ENCODE data around the gene BICRAL.
"Not testable (repeated sequence)": the region's sequence is repeated elsewhere in the genome, so short reads cannot be mapped to it uniquely, and the experiment has no call there.

Gene BICRAL

GRCh38 chr6:42781796-42782688, at the start of gene BICRAL:
Gene BICRAL, plus strand, starts transcription at chr6:42782052. Its CDS starts 39,971 bp downstream, at chr6:42822023.
- peak; percentile 33 to 65 (median 54) for DNase-seq (ENCODE audit: low read depth in 4 of 4, low spot score in 1 of 4)

DNA sequence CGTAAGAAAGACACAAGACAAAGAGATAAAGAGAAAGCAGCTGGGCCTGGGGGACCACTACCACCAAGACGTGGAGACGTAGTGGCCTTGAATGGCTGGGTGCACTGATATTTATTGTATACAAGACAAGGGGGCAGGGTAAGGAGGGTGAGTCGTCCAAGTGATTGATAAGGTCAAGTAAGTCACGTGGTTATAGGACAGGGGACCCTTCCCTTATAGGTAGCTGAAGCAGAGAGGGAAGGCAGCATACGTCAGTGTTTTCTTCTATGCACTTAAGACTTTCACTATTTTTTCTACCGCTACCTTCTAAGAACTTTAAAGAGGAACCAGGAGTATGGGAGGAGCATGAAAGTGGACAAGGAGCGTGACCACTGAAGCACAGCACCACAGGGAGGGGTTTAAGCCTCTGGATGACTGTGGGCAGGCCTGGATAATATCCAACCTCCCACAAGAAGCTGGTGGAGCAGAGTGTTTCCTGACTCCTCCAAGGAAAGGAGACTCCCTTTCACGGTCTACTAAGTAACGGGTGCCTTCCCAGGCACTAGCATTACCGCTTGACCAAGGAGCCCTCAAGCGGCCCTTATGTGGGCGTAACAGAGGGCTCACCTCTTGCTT, 47.9 kb upstream of the BICRAL start:
- not testable (repeated sequence) for DNase-seq (ENCODE audit: low read depth in 4 of 4, low spot score in 1 of 4)

- DNase-seq (ENCODE audit: low read depth in 4 of 4, low spot score in 1 of 4): no peak
Measured at GRCh38 chr6:42735976-42736375, 45.9 kb upstream of the BICRAL start.

DNA sequence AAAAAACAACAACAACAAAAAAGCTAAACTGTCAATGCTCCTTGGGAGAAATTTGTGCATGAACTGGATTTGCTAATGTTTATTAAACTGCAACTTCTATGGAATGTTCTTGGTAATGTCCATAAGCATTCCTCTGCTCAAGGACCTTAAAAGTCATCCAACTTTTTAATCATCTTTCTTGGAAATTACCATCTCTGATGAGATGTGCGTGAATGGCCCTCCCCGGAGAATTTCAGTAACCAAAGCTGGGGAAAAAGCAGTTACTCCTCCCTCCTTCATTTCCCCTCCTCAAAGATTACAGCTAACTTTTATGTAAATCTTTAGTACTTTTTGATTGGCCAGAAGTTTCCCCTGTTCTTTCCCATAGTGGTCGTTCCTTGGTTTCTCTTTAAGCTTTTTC, 41.1 kb upstream of the BICRAL start:
- no peak for DNase-seq (ENCODE audit: low read depth in 4 of 4, low spot score in 1 of 4)

GRCh38 chr6:42742116-42742894, 39.5 kb upstream of the BICRAL start:
- DNase-seq (ENCODE audit: low read depth in 4 of 4, low spot score in 1 of 4): no peak

GRCh38 chr6:42744351-42744893, 37.4 kb upstream of the BICRAL start:
- no peak for DNase-seq (ENCODE audit: low read depth in 4 of 4, low spot score in 1 of 4)

GRCh38 chr6:42745083-42745639, 36.7 kb upstream of the BICRAL start:
- peak in 1 of 4 experiments; percentile 15 for DNase-seq (ENCODE audit: low read depth in 4 of 4, low spot score in 1 of 4)

DNA sequence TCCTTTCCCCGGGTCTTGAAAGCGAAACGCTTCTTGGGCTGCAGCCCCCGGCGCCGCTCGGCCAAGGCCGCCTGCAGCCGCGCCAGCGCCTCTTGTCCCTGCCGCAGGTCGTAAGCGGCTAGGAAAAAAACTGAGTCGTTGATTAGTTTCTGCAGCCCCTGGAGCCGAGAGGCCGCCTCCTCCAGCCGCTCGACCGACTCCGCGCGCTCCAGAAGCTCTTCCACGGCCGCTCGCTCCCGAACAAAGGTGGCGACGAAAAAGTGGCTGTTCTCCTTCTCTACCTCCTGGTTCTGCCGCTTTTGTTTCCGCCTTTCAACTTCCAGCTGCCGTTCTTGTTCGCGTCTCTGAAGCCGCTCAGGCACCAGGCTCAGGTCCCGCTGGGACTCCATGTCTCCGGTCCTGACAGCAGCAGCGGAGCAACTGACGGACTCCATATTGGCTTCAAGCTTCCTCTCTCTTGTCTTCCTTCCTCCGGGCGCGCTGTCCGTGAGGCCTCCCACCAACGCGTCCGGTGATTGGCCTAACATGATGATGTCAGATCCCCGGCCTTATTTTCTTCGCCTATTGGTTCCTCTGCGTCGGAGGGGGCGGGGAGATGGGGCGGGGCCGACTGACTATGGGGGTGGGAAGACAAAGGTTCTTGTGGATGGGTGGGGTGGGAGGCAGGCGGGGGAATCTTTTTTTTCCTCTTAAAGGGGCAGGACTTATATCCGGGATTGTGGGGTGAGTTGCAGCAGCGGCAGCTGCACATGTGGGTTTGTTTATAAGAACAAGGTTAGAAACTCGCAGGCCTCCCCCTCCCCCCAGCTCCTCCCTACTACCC, 36.0 kb upstream of the BICRAL start, which contains the start of gene TBCC:
Gene TBCC (minus strand): TSS at position 464 of the 823 bp plus-strand sequence. CDS start 30 bp downstream, at position 434.
- peak; percentile 79 to 91 (median 82) for DNase-seq (ENCODE audit: low read depth in 4 of 4, low spot score in 1 of 4)

GRCh38 chr6:42746463-42747391, 35.1 kb upstream of the BICRAL start:
- DNase-seq (ENCODE audit: low read depth in 4 of 4, low spot score in 1 of 4): peak; percentile 52 to 80 (median 66)

DNA sequence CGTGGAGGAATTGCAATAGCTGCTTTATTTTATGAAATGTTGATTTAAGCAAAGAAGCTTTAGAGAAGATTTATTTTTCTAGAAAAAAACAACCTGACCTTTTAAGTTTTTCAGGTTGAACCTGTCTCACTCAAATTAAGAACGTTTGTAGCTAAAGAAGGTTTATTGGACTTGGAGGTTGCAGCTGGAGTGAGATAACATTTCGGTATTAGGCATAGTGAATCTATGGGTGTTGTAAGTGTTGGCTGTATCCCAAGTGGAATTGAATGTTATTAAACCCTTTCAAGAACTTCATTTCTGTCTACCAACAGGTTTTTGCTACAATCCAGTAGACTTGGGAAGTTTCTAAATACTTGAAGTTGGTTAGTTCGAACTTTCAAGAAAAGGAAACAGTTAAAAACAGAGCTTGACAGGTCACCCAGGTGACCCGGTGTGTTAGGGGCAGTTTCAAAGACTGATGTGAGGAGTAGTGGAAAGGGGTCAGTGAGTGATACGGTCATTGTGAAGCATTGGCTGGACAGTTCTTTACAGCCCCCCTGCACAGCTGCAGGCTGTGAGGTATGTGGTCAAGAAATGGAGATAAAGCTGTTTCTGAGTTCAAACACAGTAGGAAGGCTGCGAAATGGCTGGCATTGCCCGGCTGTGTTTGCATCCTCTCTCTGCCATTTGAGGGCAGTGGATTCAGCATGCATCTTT, 33.5 kb upstream of the BICRAL start:
- DNase-seq (ENCODE audit: low read depth in 4 of 4, low spot score in 1 of 4): no peak

DNA sequence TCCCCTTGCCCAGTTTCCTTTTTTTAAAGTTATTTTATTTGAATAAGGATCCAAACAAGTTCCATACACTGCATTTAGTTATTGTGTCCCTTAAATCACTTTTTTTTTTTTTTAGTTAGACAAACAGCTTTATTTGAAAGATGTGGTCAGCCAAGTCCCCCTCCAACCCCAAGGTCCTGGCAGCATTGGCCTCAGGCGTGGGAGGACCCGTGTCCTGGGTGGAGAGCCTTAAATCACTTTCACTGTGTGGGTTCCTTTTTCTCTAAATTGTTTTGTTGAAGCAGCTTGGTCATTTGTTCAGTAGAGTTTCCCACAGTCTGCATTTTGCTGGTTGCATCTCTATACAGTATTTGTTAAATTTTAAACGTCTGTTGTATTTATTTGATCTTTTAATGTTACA, 30.8 kb upstream of the BICRAL start:
- no peak for DNase-seq (ENCODE audit: low read depth in 4 of 4, low spot score in 1 of 4)

GRCh38 chr6:42754759-42755158, 27.1 kb upstream of the BICRAL start:
- DNase-seq (ENCODE audit: low read depth in 4 of 4, low spot score in 1 of 4): no peak

- DNase-seq (ENCODE audit: low read depth in 4 of 4, low spot score in 1 of 4): no peak
Measured at GRCh38 chr6:42756722-42757121, 25.1 kb upstream of the BICRAL start.

DNA sequence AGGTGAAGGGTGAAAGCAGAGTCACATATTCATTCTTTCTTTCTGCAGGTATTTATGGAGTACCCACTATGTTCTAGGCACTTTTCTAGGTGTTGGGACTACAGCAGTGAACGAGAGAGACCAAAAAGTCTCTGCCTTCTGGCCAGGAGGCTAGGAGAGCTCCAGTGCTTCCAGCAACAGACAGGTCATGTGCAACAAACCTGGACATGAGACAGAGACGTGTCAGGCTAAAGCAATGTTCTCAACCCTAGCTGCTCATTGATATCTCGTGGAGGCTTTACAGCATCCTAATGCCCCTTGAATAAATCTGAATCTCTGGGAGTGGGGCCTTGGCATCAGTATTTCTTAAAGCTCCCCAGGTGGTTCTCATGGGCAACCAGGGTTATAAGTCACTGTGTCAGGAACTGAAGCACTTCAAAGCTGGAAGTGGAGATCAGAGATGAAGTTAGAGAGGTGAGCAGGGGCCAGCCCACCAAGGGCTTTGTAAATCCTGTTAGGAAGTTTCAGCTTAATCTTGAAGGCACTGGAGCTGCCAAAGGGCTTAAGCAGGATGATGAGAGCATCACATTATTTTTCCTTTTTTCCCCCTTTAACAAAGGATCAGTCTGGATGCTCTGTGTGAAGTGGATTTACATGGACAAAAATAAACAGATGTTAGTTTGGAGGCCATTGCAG, 23.0 kb upstream of the BICRAL start:
- no peak for DNase-seq (ENCODE audit: low read depth in 4 of 4, low spot score in 1 of 4)

DNA sequence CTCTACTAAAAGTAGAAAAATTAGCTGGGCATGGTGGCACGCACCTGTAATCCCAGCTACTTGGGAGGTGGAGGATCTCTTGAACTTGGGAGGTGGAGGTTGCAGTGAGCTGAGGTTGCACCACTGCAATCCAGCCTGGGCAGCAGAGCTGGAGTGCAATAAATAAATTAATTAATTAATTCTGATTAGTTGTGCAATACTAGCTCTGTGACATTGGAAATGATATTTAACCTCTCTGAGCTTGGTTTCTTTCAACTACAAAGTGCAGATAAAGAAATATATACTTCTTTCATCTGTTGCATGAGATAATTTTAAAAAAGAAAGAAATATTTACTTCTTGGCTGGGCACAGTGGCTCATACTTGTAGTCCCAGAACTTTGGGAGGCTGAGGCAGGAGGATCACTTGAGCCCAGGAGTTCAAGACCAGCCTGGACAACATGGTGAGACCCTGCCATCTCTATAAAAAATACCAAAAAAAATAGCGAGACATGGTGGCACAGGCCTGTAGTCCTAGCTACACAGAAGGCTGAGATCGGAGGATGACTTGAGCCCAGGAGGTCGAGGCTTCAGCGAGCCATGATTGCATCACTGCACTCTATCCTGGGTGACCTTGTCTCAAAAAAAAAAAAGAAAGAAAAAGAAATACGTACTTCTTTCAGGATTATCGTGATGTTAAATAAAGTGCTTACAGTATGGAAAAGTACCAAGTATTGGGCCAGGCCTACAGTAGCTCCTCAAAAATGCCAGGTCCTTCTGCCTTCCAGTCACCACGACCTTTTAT, 20.4 kb upstream of the BICRAL start:
- DNase-seq (ENCODE audit: low read depth in 4 of 4, low spot score in 1 of 4): no peak

DNA sequence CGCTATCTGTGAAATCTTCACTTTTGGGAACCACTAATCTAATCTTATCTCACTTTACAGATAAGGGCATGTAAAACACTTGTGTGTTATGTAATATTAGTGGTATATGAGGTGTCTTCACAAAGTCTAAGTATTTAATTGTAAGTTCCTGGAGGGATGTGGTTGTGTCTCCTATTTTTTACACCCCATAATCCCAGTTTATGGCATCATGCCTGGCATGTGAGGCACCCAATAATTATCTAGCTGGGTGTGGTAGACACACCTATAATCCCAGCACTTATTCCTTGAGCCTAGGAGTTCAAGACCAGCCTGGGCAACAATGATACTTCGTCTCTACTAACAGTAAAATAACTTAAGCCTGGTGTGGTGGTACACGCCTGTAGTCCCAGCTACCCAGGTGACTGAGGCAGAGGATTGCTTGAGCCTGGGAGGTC, 19.4 kb upstream of the BICRAL start:
- DNase-seq (ENCODE audit: low read depth in 4 of 4, low spot score in 1 of 4): no peak

- no peak for DNase-seq (ENCODE audit: low read depth in 4 of 4, low spot score in 1 of 4)
Measured at GRCh38 chr6:42762950-42763349, 18.9 kb upstream of the BICRAL start.

All from stimulated activated CD4-positive, alpha-beta T cell treated with anti-CD3 and anti-CD28 coated beads, Interleukin-1b, Interleukin-23, amount 100 ng/mL, for 24 hours (primary cell).